Astrocyte of the hippocampus (primary cell): ENCODE measurements around the gene UNC13A.

Experiments
- DNase-seq: peaks from one replicate; pipeline ENCODE4 v3.0.0; 2011; ENCODE audit warnings: low read depth, low spot score

Gene UNC13A

DNA sequence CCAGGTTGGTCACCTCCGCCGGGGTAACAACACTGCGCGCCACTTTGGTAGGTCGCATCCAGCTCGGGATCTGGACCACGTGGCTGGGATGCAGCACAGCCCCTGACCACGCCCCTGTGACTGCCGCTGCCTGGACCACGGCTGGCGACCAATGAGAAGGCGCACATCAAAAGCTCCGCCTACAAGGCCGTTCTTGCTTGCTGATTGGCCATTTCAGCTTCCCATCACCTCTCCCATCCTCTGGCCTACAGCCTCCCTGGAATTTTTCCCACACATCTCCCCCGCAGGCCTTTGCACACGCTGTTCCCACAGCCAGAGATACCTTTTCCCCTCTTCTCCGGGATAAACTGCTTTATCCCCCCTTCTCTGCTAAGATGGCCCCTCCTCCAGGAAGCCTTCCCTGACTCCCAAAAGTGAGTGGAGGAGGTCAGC lies 18.6 kb upstream of the UNC13A start:
- peak; percentile 50 for DNase-seq

DNA sequence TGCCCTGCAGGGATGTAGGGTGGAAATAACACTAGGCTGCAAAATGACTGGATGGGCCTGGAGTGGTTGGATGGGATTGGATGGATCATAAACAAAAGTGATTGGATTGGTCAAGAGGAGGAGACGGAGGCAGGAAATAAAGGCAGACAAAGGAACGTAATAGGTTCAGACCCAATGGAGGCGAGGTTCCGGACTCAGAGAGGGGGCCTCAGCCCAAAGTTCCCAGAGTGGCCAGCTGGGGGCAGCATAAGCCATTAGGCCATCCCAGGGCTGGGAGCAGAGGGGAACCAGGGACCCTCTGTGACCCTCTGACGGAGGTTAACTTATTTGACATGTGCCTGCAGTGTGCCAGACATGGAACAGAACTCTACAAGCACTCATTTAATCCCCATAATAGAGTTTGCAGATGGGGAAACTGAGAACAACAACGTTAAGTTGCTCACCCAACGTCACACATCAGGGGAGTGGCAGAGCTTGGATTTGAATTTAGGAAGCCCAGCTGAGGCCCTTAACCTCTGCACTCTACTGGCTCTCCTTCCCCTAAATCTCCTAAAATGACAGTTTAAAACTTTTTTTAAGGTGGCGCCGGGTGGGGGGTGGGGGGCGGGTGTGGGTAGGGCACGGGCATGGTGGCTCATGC lies 15.8 kb upstream of the UNC13A start:
- no peak for DNase-seq

DNA sequence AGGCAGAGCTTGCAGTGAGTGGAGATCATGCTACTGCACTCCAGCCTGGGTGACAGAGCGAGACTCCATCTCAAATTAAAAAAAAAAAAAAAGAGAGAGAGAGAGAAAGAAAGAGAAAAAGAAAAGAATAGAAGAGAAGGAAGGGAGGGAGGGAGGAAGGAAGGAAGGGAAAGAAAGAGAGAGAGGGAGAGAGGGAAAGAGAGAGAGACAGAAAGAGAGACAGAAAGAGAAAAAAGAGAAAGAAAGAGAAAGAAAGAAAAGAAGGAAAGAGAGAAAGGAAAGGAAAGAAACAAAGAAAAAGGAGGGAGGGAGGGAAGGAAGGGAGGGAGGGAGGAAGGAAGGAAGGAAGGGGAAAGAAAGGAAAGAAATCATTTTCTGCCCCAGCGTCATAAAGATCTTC lies 7.0 kb upstream of the UNC13A start:
- DNase-seq: no peak

- no peak for DNase-seq
These were observed 4.4 kb upstream of the UNC13A start for GRCh38 chr19:17692566-17692965.

DNA sequence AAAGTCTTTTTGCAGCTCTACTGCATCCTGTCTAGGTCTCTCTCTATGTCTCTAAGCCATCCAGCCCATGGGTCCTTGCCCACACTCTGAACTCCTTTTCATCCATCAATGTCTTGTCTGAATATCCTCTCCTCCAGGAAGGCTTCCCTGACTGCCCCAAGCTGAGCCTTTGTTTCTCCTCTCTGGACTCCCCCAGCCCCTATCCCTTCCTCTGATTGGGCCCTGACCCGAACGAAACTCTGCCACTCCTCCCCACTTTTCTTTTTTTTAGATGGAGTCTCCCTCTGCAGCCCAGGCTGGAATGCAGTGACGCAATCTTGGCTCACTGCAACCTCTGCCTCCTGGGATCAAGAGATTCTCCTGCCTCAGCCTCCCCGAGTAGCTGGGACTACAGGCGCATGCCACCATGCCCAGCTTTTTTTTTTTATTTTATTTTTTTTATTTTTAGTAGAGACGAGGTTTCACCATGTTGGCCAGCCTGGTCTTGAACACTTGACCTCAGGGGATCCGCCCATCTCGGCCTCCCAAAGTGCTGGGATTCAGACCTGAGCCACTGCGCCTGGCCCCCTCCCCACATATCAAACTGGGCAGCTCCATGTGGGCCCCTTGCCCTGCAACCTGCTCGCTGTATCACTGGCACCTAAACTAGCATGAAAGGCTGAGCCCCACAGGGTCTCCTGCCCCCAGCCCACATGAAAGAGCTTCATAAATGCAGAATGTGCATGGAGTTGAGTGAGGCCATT lies 870 bp upstream of the UNC13A start:
- DNase-seq: no peak

- no peak for DNase-seq
These were observed 855 bp downstream of the UNC13A start for GRCh38 chr19:17687141-17687856.

DNA sequence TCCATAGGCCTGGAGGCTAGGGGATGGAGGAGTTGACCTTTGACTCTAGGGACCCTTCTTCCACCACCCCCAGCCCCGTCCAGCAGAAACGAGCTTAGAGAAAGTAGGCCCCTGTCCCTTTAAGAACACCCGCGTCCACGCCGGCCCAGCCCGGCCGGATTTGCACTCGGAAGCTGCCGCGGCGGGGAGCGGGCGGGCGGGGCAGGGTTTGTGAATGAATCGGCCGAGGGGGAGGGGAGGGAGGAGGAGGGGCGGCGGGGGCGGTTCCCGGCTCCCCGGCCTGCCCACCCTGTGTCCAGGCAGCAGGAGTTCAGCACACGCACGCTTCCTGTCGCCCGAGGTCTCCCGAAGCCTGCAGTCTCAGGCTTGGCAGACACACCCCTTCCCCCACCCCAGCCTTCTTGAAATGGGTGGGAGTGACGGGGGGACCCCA lies 1.5 kb downstream of the UNC13A start:
- no peak for DNase-seq

GRCh38 chr19:17686023-17686521 lies 2.1 kb downstream of the UNC13A start:
- DNase-seq: no peak

DNA sequence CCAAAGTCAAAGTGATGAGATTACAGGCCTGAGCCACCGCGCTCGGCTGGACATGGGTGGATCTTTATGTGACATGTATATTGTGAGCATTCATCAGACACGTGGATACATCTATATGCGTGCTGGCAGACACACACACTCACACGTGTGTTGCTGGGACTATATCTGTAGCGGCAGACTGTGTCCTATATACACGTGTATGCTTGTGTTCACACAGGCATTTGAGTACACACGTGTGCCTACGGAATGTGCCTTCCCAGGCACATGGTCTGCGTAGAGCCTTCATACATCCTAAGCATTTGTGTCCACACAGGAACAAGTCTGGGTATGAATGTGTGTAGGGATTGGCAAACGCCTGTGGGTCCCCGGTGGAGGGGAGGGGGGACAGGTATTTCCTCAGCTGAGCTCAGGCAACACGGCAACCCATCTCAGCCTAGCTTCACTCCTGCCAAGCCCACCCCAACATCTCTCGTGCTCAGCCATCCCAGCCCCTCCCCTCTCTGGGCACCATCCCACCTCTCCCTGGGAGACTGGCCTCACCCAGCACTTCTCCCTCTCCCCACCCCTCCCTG lies 2.6 kb downstream of the UNC13A start:
- DNase-seq: no peak

DNA sequence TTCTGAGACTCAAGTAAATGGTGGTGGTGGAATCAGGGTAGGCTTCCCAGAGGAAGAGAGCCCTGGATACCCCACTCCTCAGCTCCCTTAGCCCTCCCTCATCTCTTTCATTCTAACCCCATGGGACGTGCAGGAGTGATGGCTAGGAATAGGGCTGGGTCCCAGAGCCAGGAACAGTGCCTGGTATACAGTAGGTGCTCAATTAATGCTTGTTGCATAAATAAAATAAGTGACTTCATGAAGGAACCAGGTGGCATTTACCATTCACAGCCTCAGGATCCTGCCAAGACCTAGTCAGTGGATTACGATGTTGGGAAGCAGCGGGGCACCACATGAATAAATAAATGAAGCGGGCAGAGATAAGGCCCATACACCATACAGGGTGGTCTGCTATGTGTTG lies 3.9 kb downstream of the UNC13A start:
- DNase-seq: no peak

- no peak for DNase-seq
These were observed 5.1 kb downstream of the UNC13A start for GRCh38 chr19:17683078-17683477.

- DNase-seq: no peak
These were observed 5.9 kb downstream of the UNC13A start for GRCh38 chr19:17682273-17682672.

- peak; percentile 55 for DNase-seq
These were observed 6.5 kb downstream of the UNC13A start for GRCh38 chr19:17681505-17682125.

- peak; percentile 61 for DNase-seq
These were observed 7.9 kb downstream of the UNC13A start for GRCh38 chr19:17680230-17680722.

DNA sequence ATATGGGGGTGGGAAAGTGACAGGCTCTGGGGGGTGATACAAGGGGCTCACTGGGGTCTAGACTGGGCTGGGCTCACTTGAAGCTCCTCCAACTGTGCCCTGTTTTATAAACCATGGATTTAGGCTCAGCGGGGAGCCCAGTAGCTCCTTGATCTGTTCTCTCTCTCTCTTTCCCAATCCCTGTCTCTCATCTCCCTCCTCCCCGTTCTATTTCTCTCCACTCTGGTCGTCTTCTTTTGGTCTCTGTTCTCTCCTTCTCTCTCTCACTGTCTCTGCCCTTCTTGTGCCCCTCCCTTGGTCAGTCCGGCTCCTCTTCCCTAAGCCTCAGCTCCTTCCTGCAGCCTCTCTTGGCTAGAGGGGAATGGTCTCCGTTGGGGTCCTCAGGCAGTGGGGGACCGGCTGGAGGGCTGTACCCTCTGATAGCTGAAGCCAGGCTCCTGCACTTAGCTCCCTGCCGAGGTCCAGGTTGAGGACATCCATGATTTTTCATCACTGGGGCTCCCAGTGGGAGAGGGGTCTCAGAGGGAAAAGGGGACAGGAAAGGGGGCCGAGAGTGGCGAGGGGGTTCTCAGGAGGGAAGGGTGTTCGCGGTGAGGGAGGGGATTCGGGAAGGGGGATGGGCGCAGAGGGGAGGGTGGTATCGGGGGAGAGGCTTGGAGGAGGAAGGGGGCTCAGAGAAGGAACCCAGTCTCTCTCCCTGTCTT lies 8.5 kb downstream of the UNC13A start:
- no peak for DNase-seq

DNA sequence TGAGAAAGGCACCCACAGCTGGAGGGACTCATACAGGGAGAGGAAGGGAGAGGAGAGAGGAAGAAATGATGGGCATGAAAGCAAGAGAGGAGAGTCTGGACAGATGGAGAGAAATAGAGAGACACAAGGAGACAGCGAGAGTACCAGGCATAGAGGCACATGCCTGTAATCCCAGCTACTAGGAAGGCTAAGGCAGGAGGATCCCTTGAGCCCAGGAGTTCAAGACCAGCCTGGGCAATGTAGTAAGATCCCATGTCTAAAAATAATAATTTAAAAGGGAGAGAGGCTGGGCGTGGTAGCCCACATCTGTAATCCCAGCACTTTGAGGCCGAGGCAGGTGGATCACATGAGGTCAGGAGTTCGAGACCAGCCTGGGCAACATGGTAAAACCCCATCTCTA lies 9.3 kb downstream of the UNC13A start:
- DNase-seq: no peak

- no peak for DNase-seq
These were observed 11.2 kb downstream of the UNC13A start for GRCh38 chr19:17677002-17677401.

DNA sequence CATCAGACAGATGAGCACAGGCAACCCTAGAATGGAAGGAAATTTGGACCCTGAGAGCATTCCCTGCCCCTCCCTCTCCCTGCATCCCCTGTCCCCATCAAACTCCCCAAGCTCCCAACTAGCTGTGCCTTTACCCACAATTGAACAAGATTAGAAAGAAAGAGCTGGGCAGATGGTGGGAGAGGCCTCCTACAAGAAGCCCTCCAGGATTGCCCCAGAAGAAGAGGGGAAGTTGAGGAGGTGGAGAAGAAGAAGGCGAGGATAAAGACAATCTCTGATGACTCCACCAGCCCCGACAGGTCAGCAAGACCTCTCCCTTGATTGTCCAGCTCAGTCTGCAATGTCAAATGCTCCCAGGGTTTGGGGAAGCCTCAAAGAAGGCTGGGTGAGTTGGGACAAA lies 11.9 kb downstream of the UNC13A start:
- no peak for DNase-seq

- DNase-seq: no peak
These were observed 14.0 kb downstream of the UNC13A start for GRCh38 chr19:17673937-17674799.

DNA sequence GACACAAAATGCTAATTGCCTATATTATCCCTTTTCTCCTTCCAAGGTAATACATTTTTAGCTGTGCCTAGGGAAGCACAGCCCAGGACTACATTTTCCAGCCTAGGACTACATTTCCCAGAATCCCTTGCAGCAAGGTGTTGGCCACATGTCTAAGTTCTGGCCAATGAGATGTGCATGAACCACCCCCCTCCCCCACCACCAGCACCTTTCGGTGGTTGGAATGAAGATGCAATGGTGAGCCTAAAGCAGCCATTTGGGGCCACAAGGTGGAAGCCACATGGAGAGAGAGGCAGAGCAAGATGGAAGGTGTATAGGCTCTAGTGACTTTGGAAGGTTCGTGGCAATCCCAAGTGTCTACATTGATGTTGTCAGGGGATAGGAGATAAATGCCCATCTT lies 16.2 kb downstream of the UNC13A start:
- peak; percentile 46 for DNase-seq
